Stimulated activated CD4-positive, alpha-beta T cell treated with anti-CD3 and anti-CD28 coated beads, Interleukin-4, amount 100 ng/mL, for 24 hours (primary cell): ENCODE data around the gene KCNN1.
"Not testable (repeated sequence)": the region's sequence is repeated elsewhere in the genome, so short reads cannot be mapped to it uniquely, and the experiment has no call there.

ENCODE experiments used
- DNase-seq: peaks from one replicate; pipeline ENCODE4 v3.0.0-alpha.2; 2020

Gene KCNN1

DNA sequence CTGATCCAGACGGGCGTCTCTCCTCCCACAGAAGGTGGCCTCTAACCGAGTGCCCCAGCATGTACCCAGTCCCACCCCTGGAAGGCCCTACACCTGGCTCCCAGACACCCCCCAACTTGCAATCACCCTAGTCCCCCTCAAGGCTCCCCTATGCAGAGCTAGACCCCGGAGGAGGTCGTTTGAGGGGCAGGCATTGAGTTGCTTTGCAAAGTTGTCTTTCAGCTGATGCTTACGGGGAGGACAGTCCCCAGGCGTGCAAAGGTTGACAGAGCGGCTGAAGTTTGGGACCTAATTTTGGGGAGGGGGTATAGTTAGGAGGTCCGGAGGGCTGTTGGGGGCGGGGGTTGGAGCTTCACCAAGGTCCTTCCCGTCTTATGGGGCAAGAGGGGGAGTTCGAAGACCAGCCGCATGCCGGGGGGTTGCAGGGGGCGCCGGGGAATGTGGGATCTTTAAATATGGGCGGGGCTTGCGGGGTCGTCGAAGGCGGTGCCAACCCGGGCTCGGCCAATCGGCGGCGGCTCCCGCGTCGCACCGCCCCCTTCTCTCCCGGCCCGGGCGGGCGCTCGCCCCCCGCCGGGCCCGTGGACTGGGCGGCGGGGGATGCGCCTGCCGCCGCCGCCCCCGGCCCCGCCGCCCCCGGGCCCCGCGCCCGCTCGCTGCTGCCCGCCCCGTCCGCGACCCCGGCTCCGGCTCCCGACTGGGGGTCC is at the start of gene KCNN1:
KCNN1 (plus strand) TSS at position 558 of the 707 bp plus-strand sequence. CDS start 6,782 bp downstream, outside the sequence.
- DNase-seq: no peak

DNA sequence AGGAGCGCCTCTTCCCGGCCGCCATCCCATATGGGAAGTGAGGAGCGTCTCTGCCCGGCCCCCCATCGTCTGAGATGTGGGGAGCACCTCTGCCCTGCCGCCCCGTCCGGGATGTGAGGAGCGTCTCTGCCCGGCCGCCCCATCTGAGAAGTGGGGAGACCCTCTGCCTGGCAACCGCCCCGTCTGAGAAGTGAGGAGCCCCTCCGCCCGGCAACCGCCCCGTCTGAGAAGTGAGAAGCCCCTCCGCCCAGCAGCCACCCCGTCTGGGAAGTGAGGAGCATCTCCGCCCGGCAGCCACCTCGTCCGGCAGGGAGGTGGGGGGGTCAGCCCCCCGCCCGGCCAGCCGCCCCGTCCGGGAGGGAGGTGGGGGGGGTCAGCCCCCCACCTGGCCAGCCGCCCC is 48.8 kb upstream of the KCNN1 start:
- not testable (repeated sequence) for DNase-seq

- DNase-seq: not testable (repeated sequence)
Measured at GRCh38 chr19:17919122-17919521, 47.8 kb upstream of the KCNN1 start.

DNA sequence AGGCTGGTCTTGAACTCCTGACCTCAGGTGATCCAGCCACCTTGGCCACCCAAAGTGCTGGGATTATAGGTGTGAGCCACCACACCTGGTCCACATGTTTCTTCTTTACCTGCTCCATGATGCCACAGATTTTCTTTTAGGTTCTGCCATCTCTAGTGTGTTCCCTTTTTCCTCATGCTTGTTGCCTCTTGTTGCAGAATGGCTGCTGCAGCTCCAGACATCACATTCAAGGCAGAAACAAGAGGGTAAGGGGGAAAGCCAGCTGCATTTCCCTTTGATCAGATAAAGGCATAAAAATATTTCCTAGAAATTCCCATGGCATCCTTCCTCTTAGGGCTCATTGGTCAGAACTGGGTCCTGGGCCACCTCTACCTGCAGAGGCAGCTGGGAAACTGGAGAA is 46.4 kb upstream of the KCNN1 start:
- DNase-seq: no peak

- DNase-seq: no peak
Measured at GRCh38 chr19:17922138-17922537, 44.8 kb upstream of the KCNN1 start.

DNA sequence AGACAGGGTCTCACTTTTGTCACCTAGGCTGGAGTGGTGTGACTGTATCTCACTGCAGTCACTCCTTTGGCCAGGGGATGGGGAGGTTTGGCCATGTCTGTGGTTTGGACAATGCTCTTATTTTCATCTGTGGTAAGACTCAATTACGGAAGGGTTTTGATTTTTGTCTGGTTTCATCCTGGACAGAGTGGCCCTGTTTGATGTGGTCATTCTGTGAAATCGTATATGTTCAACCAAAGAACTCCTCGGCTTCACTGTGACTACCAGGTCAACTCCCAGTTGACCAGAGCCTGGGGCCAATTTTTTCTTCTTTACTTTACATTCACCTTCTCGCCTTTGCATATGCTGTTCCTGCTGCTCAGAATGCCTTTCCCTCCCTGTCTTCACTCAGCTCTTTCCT is 40.9 kb upstream of the KCNN1 start:
- no peak for DNase-seq

GRCh38 chr19:17929056-17929455 is 37.9 kb upstream of the KCNN1 start:
- DNase-seq: no peak

- DNase-seq: no peak
Measured at GRCh38 chr19:17931532-17932191, 35.2 kb upstream of the KCNN1 start.

DNA sequence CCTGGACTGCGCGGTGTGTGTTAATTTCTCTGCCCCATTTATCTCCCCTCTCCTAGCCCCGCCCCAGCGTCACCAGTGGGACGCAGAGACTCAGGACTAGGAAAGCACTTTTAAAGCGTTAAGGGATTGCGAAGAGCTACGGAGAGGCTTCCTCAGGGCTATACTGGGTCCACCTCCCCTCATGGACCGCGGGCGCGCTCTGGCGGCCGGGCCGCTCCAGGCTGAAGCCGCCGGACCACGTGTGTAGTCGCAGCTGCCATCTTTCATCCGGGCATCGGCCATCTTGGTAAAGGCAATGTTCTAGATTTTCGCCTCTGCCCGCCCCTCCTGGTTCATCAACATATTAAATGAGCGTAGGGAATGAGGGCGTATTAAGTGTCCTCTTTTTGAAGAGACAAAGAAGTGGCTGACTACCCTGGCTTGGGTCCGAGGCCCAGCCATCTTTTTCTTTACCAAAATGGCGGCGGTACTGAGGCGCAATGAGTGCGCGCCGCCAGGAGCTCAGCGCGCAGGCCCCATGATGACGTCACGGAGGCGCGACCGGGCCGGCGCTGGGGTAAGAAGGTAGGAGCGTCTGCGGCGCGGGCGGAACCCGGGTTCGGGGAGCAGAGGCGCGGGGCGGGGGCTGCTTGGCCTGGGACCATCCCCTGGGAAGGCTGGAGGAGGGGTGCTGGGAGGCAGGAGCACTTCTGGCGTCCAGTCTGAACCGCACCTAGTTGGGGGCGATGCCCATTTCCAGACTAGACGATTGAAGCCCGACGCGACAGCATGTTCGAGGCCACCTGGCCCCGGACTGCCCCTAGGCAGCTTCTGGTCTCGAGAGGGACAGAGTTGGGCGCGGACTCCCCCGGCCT is 34.2 kb upstream of the KCNN1 start, which contains the start of gene CCDC124:
CCDC124 (plus strand) TSS at position 531 of the 854 bp plus-strand sequence. CDS start 3,406 bp downstream, outside the sequence.
- peak; percentile 90 for DNase-seq

GRCh38 chr19:17933414-17934129 is 33.3 kb upstream of the KCNN1 start:
- DNase-seq: no peak

DNA sequence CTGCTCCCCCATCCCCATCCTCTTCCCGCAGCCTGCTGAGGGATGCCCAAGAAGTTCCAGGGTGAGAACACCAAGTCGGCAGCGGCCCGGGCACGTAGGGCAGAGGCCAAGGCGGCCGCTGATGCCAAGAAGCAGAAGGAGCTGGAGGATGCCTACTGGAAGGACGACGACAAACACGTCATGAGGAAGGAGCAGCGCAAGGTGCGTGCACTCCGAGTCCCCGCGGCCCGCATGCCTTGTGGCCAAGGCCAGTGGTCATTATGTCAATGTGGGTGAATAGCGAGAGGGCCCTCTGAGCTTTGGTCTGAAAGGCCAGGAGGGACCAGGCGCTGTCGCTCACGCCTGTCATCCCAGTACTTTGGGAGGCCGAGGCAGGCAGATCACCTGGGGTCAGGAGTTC is 30.5 kb upstream of the KCNN1 start:
- DNase-seq: no peak

DNA sequence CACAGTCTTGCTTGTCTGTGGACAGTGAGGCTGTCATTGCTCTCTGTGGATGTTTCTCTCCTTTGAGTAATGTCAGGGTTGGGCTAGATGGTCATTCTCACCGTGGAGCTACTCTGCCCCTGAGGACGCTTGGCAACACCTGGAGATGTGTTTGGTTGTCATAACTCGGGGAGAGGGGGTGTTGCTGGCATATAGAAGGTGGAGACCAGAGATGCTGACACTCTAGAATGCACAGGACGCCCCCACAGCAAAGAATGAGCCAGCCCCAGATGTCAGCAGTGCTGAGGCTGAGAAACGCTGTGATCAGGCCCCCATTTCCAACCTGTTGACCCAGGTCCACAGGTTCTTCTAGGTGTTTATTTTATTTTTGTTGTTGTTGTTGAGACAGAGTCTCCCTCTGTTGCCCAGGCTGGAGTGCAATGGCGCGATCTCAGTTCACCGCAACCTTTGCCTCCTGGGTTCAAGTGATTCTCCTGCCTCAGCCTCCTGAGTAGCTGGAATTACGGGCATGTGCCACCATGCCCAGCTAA is 29.5 kb upstream of the KCNN1 start:
- DNase-seq: no peak

DNA sequence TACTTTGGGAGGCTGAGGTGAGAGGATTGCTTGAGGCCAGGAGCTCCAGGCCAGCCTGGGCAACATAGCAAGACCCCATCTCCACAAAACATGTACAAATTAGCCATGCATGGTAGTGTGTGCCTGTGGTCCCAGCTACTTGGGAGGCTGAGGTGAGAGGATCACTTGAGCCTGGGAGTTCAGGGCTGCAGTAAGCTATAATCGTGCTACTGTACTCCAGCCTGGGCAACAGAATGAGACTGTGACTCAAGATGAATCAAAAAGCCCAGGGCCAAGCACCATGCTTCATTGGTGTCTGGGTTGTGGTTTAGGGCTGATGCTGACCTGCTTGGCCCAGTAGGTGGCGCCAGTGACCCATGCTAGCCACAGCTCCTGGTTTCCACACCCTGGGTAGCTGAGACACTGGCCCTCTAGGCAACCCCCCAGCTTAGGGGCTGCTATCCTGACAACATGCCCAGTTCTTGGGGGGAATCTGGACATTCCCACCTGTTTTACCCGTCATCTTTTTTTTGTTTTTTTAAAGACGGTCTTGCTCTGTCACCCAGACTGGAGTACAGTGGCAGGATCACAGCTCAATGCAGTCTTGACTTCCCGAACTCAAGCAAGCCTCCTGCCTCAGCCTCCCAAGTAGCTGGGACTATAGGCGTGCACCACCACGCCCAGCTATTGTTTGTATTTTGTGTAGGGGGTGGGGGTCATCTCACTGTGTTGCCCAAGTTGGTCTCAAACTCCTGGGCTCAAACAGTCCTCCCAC is 28.6 kb upstream of the KCNN1 start:
- peak; percentile 86 for DNase-seq

DNA sequence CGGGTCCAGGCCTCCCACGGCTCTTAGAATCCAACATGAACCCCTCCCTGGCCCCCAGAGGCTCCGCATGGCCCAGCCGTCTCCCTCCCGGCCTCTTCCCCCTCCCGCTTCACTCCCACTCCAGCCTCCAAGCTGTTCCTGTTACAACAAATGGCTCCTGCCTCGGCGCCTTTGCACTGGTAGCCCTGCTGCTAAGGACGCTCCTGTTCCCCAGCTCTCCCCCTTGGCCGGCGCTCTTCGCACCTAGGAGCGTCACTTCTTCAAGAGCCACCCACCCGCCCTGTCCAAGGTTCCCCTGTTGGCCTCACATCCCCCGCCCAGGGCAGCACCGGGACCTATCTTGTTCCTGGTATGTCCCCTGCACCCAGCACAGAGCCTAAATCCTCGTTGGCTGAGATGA is 24.7 kb upstream of the KCNN1 start:
- DNase-seq: no peak

DNA sequence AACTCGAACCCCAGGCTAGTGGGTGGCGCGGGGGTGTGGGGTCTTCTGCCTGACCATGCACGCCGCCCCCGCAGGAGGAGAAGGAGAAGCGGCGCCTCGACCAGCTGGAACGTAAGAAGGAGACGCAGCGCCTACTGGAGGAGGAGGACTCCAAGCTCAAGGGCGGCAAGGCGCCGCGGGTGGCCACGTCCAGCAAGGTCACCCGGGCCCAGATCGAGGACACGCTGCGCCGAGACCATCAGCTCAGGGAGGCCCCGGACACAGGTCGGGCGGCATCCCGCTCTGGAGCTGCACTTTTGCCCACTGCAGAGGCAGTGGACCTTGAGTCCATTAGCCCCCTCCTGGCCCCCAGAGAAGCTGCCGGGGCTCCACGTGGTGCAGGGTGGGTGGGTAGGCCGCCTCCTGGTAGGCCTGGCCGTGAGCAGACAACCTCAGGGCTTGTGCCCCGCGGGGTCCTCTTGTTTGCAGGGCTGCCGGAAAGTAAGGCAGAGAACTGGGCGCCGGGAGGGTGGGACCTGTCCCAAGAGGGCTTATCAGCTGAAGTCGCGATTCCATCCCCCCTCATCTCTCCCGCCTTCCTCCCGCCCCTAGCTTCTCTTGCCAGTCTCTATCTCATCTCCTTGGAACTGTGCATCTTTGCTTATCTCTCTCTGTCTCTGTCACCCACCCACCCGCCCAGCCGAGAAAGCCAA is 24.2 kb upstream of the KCNN1 start:
- DNase-seq: no peak

GRCh38 chr19:17943274-17944221 is 23.4 kb upstream of the KCNN1 start:
- DNase-seq: no peak

DNA sequence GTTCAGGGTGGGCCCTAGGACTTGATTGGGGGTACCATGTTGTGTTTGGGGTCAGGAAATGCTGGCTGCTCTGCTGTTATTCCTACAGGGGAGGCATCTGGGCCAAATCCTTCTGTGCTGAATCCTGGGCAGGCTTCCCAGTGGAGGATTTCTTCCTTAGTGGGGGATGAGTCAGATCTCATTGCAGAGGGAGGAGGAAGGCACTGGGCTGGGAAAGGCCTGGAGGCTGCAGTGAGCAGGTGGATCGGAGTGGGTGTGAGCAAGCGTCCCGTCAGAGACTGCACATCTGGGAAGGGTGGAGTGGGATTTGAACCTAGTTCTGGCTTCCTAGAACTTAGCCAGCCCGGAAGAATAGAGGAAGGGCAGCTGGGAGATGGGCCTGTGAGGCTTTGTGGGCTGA is 22.6 kb upstream of the KCNN1 start:
- no peak for DNase-seq

GRCh38 chr19:17946965-17947784 is 19.7 kb upstream of the KCNN1 start:
- no peak for DNase-seq
